IMR-90 (cell line): ENCODE data around the gene FLT1. TPM values are rescaled to one million over a fixed set of nuclear protein-coding genes. Genes with fewer than 3 reads are reported as not detected.

Experiments used
- ATAC-seq: fragments of 200-7000 bp; cut with Tn5 transposase; 2 replicates; pipeline ENCODE4 v1.9.1; 2020; ENCODE audit warnings: low read depth, mild to moderate bottlenecking, moderate library complexity
- BruUV-seq: library from RNA; stranded (reverse); fragments of 400-500 nt; replicated peaks from 2 replicates; lab custom pipeline; 2021; lab: Mats Ljungman, UMichigan
- CTCF ChIA-PET: fragments of 300-600 bp; formaldehyde crosslinking; extraction: SDS; loops from one replicate; lab custom pipeline; 2021; ENCODE audit warnings: antibody characterized with exemption; lab: Yijun Ruan, JAX
- POLR2A ChIA-PET: fragments of 300-600 bp; sonication (Branson Sonifier 250); formaldehyde crosslinking; loops from one replicate; lab custom pipeline; 2022; ENCODE audit warnings: antibody characterized with exemption; ENCODE audit not compliant: unreplicated experiment; lab: Charles Lee
- DNase-seq: peaks from one replicate; pipeline ENCODE4 v3.0.0; 2013
- H2AFZ ChIP-seq: replicated peaks from 2 replicates; pipeline ENCODE3; 2013; ENCODE audit warnings: low read length, mild to moderate bottlenecking; ENCODE audit not compliant: poor library complexity
- H2AK5ac ChIP-seq: 2 replicates; pipeline ENCODE4 v1.6.1; 2013; ENCODE audit warnings: low read depth, low read length, inconsistent platforms
- H2AK9ac ChIP-seq: replicated peaks from 2 replicates; pipeline ENCODE3; 2013; ENCODE audit warnings: mild to moderate bottlenecking, low read depth, low read length, moderate library complexity; ENCODE audit not compliant: poor library complexity
- H2BK120ac ChIP-seq: 2 replicates; pipeline ENCODE4 v1.6.1; 2013; ENCODE audit warnings: low read depth, low read length, inconsistent platforms
- H2BK15ac ChIP-seq: 3 replicates; pipeline ENCODE4 v1.6.1; 2013; ENCODE audit warnings: low read depth, low read length, inconsistent platforms
- H2BK20ac ChIP-seq: 2 replicates; pipeline ENCODE4 v1.6.1; 2013; ENCODE audit warnings: low read depth, mild to moderate bottlenecking, inconsistent platforms, low read length, moderate library complexity
- H2BK5ac ChIP-seq: 2 replicates; pipeline ENCODE4 v1.6.1; 2013; ENCODE audit warnings: mild to moderate bottlenecking, low read depth, low read length, inconsistent platforms; ENCODE audit not compliant: poor library complexity, severe bottlenecking
- H3K14ac ChIP-seq: replicated peaks from 2 replicates; pipeline ENCODE4 v1.6.1; 2013; ENCODE audit warnings: low read depth, low read length, inconsistent platforms
- H3K18ac ChIP-seq: 2 replicates; pipeline ENCODE4 v1.6.1; 2013; ENCODE audit warnings: low read depth, low read length, control low read depth
- H3K23ac ChIP-seq: 2 replicates; pipeline ENCODE4 v1.6.1; 2013; ENCODE audit warnings: low read depth, low read length, inconsistent platforms
- H3K27ac ChIP-seq: 2 replicates; pipeline ENCODE4 v1.5.1; 2013; ENCODE audit warnings: mild to moderate bottlenecking, control low read depth, low read length; ENCODE audit not compliant: insufficient read depth
- H3K27me3 ChIP-seq: 2 replicates; pipeline ENCODE4 v1.6.1; 2013; ENCODE audit warnings: low read length; ENCODE audit not compliant: control insufficient read depth, insufficient read depth
- H3K36me3 ChIP-seq: 2 replicates; pipeline ENCODE4 v1.6.1; 2013; ENCODE audit warnings: low read length, mixed read lengths; ENCODE audit not compliant: control insufficient read depth, insufficient read depth
- H3K4ac ChIP-seq: 2 replicates; pipeline ENCODE4 v1.6.1; 2013; ENCODE audit warnings: low read depth, low read length, inconsistent platforms
- H3K4me1 ChIP-seq: 2 replicates; pipeline ENCODE4 v1.6.1; 2013; ENCODE audit warnings: low read length, mixed read lengths; ENCODE audit not compliant: control insufficient read depth, insufficient read depth
- H3K4me2 ChIP-seq: 2 replicates; pipeline ENCODE4 v1.6.1; 2013; ENCODE audit warnings: low read depth, mild to moderate bottlenecking, control low read depth, low read length, moderate library complexity
- H3K4me3 ChIP-seq: 2 replicates; pipeline ENCODE4 v1.5.1; 2013; ENCODE audit warnings: low read depth, mild to moderate bottlenecking, control low read depth, low read length, moderate library complexity; ENCODE audit not compliant: insufficient read depth
- H3K56ac ChIP-seq: 2 replicates; pipeline ENCODE4 v1.6.1; 2013; ENCODE audit warnings: low read length, inconsistent platforms; ENCODE audit not compliant: insufficient read depth; ENCODE audit errors: extremely low read depth
- H3K79me1 ChIP-seq, 2 experiments: 2 replicates each; pipeline ENCODE4 v1.6.1; 2013; ENCODE audit warnings: low read length in 2 of 2, inconsistent platforms in 1 of 2, low read depth in 1 of 2
- H3K9ac ChIP-seq: 2 replicates; pipeline ENCODE4 v1.6.1; 2013; ENCODE audit warnings: low read depth, low read length, control low read depth
- H3K9me1 ChIP-seq: 2 replicates; pipeline ENCODE4 v1.6.1; 2013; ENCODE audit warnings: low read length, inconsistent platforms; ENCODE audit not compliant: insufficient read depth
- H3K9me3 ChIP-seq: 2 replicates; pipeline ENCODE4 v1.6.1; 2013; ENCODE audit warnings: low read length; ENCODE audit not compliant: control insufficient read depth, insufficient read depth
- H4K20me1 ChIP-seq: 2 replicates; pipeline ENCODE4 v1.6.1; 2013; ENCODE audit warnings: low read length, inconsistent platforms; ENCODE audit not compliant: insufficient read depth
- H4K5ac ChIP-seq: 2 replicates; pipeline ENCODE4 v1.6.1; 2013; ENCODE audit warnings: mild to moderate bottlenecking, low read depth, low read length, control low read depth
- H4K8ac ChIP-seq, 2 experiments: 2 replicates each; pipeline ENCODE4 v1.6.1; 2013; ENCODE audit warnings: low read depth in 2 of 2, low read length in 2 of 2, control low read depth in 1 of 2, inconsistent platforms in 1 of 2
- H4K91ac ChIP-seq: 2 replicates; pipeline ENCODE4 v1.6.1; 2013; ENCODE audit warnings: low read depth, low read length, inconsistent platforms; ENCODE audit not compliant: insufficient read depth
- BHLHE40 ChIP-seq: fragments of 150-350 bp; IDR thresholded peaks from 2 replicates; pipeline ENCODE4 v1.6.1; 2016; ENCODE audit warnings: mild to moderate bottlenecking, low read depth, low read length
- CEBPB ChIP-seq: IDR thresholded peaks from 2 replicates; pipeline ENCODE4 v1.6.1; 2012; ENCODE audit warnings: low read depth, low read length, improper control_type of control experiment
- CTCF ChIP-seq: conservative IDR thresholded peaks from 2 replicates; pipeline ENCODE4 v1.5.1; 2012; ENCODE audit warnings: mild to moderate bottlenecking, low read depth, low read length, improper control_type of control experiment
- FOS ChIP-seq: fragments of 150-350 bp; IDR thresholded peaks from 2 replicates; pipeline ENCODE4 v1.6.1; 2016; ENCODE audit warnings: low read depth, low read length
- MAFK ChIP-seq: IDR thresholded peaks from 2 replicates; pipeline ENCODE4 v1.6.1; 2012; ENCODE audit warnings: low read depth, low read length, improper control_type of control experiment
- MXI1 ChIP-seq: IDR thresholded peaks from 2 replicates; pipeline ENCODE4 v1.6.1; 2012; ENCODE audit warnings: low read depth, mild to moderate bottlenecking, low read length, moderate library complexity, borderline replicate concordance
- NFE2L2 ChIP-seq: fragments of 150-350 bp; IDR thresholded peaks from 2 replicates; pipeline ENCODE4 v1.6.1; 2016; ENCODE audit warnings: low read depth, mild to moderate bottlenecking, low read length
- RCOR1 ChIP-seq: IDR thresholded peaks from 2 replicates; pipeline ENCODE4 v1.6.1; 2012; ENCODE audit warnings: mild to moderate bottlenecking, low read length, improper control_type of control experiment; ENCODE audit not compliant: insufficient replicate concordance
- RFX5 ChIP-seq: IDR thresholded peaks from 2 replicates; pipeline ENCODE4 v1.8.0; 2012; ENCODE audit warnings: low read depth, mild to moderate bottlenecking, low read length, moderate library complexity
- WGBS, 2 experiments: methylation state at CpG; one replicate each; pipeline versions ENCODE4 v1.1.5 to v1.1.7; 2013; ENCODE audit warnings: missing lambda C conversion rate in 2 of 2; ENCODE audit not compliant: insufficient read length in 1 of 2; ENCODE audit errors: extremely low coverage in 2 of 2; 5-methylcytosine and 5-hydroxymethylcytosine counted together
- dilution Hi-C: fragments of 300-500 bp; cut with HindIII; formaldehyde crosslinking; loops from one replicate; pipeline ENCODE4 v1.14.3; 2018; ENCODE audit warnings: low sequenced_read_pairs; ENCODE audit not compliant: unreplicated experiment
- in situ Hi-C: fragments of 300-500 bp; cut with MboI; formaldehyde crosslinking; loops from 3 replicates; pipeline ENCODE4 v1.14.3; 2019; ENCODE audit warnings: low sequenced_read_pairs, inconsistent platforms, mixed read lengths
- intact Hi-C: fragments of 100-400 bp; cut with micrococcal nuclease; formaldehyde crosslinking; loops from 2 replicates; pipeline ENCODE4 v1.10.0; 2022
- polyA plus RNA-seq, 3 experiments: library from polyadenylated mRNA; depleted of rRNA; stranded (reverse); fragments of >200 nt; gene quantifications; 2 replicates each; pipeline ENCODE4 v1.2.3, GENCODE V29; 2012; ENCODE audit warnings: low replicate concordance in 1 of 3
- total RNA-seq: library from RNA; depleted of rRNA; stranded (reverse); fragments of >200 nt; gene quantifications from 2 replicates; pipeline ENCODE4 v1.2.3, GENCODE V29; 2012
- TF ChIP-seq, protein P1 (sequence below): fragments of 150-350 bp; IDR thresholded peaks from 2 replicates; pipeline ENCODE4 v1.6.1; 2017; ENCODE audit warnings: mild to moderate bottlenecking, antibody characterized with exemption, low read length, low read depth
- TF ChIP-seq, protein P2 (sequence below): fragments of 150-350 bp; IDR thresholded peaks from 2 replicates; pipeline ENCODE4 v1.6.1; 2016; ENCODE audit warnings: low read depth, mild to moderate bottlenecking, low read length, moderate library complexity, borderline replicate concordance

The FLT1 gene
- total and polyA plus RNA-seq, 2 of the 4 experiments (the other 2 are of a cell fraction) = 4.5 to 10.4 TPM

GRCh38 chr13:28387740-28388501 lies 107.0 kb downstream of the FLT1 start:
- no peaks in the 10 kb centered on the region for H3K27me3 ChIP-seq
- H2BK15ac ChIP-seq = peak overlapping the region; percentile 19; the same call in 1 of the 3 replicates
- ATAC-seq (peak; percentile 51), DNase-seq (no peak)
- no peak overlapping the region for H2AFZ ChIP-seq
- in situ Hi-C loops (no loop called here), dilution Hi-C loops (no loop called here), intact Hi-C loops (no loop called here)
- H3K56ac ChIP-seq = no peak overlapping the region
- WGBS, 2 experiments = no CpG with 5 or more reads among the region's 4 CpGs
- H2BK5ac ChIP-seq = no peak overlapping the region
- no peak overlapping the region for H3K4me2 ChIP-seq
- no peak overlapping the region for H3K4me3 ChIP-seq
- H2BK20ac ChIP-seq = peak overlapping the region; percentile 54; the same call in 1 of the 2 replicates
- ChIA-PET CTCF (interaction anchor here (0.6 to 1.6 kb wide), 2 partner anchors 11 to 35 kb away, joined by 4 to 6 read pairs; no protein-coding TSS in a partner anchor), POLR2A (no interaction called here)
- peak overlapping the region; percentile 30 for H3K14ac ChIP-seq
- no peaks in the 10 kb centered on the region for H4K20me1 ChIP-seq
- peak overlapping the region; percentile 70 for H2BK120ac ChIP-seq
- H3K27ac ChIP-seq = no peak overlapping the region
- no TSS peak for BruUV-seq
- no peak overlapping the region for H3K9ac ChIP-seq
- H4K91ac ChIP-seq = peak overlapping the region; percentile 59
- no peak for TF ChIP-seq RCOR1
- no peak for TF ChIP-seq FOS
- TF ChIP-seq, protein P1, sequence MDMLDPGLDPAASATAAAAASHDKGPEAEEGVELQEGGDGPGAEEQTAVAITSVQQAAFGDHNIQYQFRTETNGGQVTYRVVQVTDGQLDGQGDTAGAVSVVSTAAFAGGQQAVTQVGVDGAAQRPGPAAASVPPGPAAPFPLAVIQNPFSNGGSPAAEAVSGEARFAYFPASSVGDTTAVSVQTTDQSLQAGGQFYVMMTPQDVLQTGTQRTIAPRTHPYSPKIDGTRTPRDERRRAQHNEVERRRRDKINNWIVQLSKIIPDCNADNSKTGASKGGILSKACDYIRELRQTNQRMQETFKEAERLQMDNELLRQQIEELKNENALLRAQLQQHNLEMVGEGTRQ = no peak
- TF ChIP-seq CEBPB = no peak
- no peak for TF ChIP-seq MXI1
- TF ChIP-seq CTCF = no peak
- TF ChIP-seq NFE2L2 = no peak
- no peak for TF ChIP-seq MAFK
- TF ChIP-seq, protein P2, sequence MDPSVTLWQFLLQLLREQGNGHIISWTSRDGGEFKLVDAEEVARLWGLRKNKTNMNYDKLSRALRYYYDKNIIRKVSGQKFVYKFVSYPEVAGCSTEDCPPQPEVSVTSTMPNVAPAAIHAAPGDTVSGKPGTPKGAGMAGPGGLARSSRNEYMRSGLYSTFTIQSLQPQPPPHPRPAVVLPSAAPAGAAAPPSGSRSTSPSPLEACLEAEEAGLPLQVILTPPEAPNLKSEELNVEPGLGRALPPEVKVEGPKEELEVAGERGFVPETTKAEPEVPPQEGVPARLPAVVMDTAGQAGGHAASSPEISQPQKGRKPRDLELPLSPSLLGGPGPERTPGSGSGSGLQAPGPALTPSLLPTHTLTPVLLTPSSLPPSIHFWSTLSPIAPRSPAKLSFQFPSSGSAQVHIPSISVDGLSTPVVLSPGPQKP = no peak
- TF ChIP-seq BHLHE40 = no peak
- no peak for TF ChIP-seq RFX5
- peak overlapping the region; percentile 77; the same call in 1 of the 2 replicates for H3K4ac ChIP-seq
- H2AK5ac ChIP-seq = no peak overlapping the region
- H4K5ac ChIP-seq = no peak overlapping the region; the same call in 1 of the 2 replicates
- no peak overlapping the region for H2AK9ac ChIP-seq
- peaks cover 3% of the 10 kb centered on the region for H3K9me1 ChIP-seq
- H4K8ac ChIP-seq = peak overlapping the region in 1 of 2 experiments; percentile 44; a peak in 1 of 4 replicates
- H3K36me3 ChIP-seq = no peaks in the 10 kb centered on the region
- no peaks in the 10 kb centered on the region for H3K9me3 ChIP-seq
- H3K23ac ChIP-seq = peak overlapping the region; percentile 26
- peak overlapping the region; percentile 16; the same call in 1 of the 2 replicates for H3K18ac ChIP-seq
- H3K79me1 ChIP-seq = peaks cover 0 to 3% of the 10 kb centered on the region in 2 experiments; a peak in 2 of 4 replicates
- H3K4me1 ChIP-seq = peaks cover 4% of the 10 kb centered on the region; the same call in 1 of the 2 replicates
